GM19467 (cell line): ENCODE data around the gene RAB7A.
"Not testable (repeated sequence)": the region's sequence is repeated elsewhere in the genome, so short reads cannot be mapped to it uniquely, and the experiment has no call there.

ENCODE experiments used
- ATAC-seq: cut with Tn5 transposase; IDR thresholded peaks from one replicate; pipeline ENCODE4 v1.9.1; 2021; ENCODE audit warnings: mild to moderate bottlenecking, moderate library complexity; ENCODE audit not compliant: unreplicated experiment

The RAB7A gene

DNA sequence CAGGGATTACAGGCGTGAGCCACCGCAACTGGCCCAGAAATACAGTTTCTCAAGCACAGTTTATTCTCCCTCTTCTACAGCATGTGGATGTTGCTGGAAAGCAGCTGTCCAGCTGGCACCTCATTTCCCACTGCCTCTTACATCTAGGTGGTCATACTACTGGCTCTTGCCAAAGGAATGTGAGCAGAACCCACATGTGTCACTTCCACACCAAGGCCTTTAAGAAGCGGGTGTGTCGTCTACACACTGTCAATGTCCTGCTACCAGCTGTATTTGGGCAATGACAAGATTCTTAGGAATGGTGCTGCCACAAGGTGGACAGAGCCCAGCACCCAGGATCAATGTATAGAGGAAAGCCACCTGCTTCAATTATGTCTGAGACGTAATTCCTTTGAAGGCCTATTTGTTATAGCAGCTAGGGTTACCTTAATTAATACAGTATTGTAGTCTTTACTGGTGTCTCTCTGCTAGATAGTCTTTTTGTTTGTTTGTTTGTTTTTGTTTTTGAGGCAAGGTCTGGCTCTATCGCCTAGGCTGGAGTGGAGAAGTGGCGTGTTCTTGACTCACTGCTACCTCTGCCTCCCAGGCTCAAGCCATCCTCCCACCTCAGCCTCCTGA is 15.1 kb upstream of the RAB7A start:
- ATAC-seq: no peak

DNA sequence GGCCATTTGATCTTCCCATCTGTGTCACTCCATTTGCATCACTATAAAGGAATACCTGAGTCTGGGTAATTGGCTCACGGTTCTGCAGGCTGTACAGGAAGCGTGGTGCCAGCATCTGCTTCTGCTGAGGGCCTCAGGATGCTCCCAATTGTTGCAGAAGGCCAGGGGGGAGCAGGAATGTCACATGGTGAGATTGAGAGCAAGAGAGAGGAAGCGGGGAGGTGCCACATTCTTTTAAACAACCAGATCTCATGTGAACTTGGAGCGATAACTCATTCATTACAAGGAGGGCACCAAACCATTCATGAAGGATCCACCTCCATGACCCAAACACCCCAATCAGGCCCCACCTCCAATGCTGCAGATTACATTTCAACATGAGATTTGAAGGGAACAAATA is 13.1 kb upstream of the RAB7A start:
- ATAC-seq: no peak

- ATAC-seq: no peak
These were observed 11.0 kb upstream of the RAB7A start for GRCh38 chr3:128714887-128715491.

- ATAC-seq: not testable (repeated sequence)
These were observed 7.1 kb upstream of the RAB7A start for GRCh38 chr3:128718892-128719291.

GRCh38 chr3:128720891-128721290 is 5.1 kb upstream of the RAB7A start:
- no peak for ATAC-seq

DNA sequence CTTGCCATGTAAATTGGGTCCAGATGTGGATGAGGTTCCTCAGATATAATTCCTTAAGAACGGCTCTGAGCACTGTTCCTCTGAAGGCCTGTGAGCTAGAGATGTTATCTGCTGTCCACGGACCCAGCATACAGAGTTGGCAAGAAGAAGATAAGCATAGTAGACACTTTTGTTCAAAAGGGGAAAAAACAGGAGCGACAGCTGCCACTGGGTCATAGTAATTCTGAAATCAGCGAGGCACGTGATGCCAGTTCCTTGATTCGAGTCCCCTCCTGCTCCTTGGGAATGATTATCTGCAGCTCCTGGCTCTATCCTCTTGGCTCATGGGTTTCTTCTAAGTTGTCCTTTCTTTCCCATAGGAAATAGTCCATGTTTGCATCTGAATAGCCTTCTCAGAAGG is 2.5 kb upstream of the RAB7A start:
- no peak for ATAC-seq

GRCh38 chr3:128725547-128726022 is 398 bp upstream of the RAB7A start:
- ATAC-seq: peak; percentile 19

- no peak for ATAC-seq
These were observed 1.1 kb downstream of the RAB7A start for GRCh38 chr3:128727059-128727458.

GRCh38 chr3:128727485-128727884 is 1.5 kb downstream of the RAB7A start:
- no peak for ATAC-seq

DNA sequence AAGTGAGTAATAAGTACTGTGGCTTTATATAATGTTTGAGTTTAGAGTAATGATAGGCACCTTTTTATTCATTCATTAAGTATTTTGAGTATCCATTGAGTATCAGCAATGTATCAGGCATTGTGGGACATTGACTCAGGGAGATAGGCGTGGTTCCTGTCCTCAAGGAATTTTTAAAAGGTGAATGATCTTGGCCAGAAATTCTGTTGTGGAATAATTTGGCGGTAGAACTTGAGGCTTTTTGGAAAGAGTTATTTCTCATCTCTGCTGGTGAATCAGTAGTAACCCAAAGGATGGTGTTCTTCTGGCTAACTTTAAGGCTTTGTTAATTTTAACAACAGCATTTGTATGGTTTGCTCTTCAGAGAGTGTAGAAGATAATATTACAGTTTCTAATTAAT is 2.0 kb downstream of the RAB7A start:
- no peak for ATAC-seq

GRCh38 chr3:128728521-128728920 is 2.5 kb downstream of the RAB7A start:
- not testable (repeated sequence) for ATAC-seq

GRCh38 chr3:128730471-128730870 is 4.5 kb downstream of the RAB7A start:
- ATAC-seq: no peak

- no peak for ATAC-seq
These were observed 8.7 kb downstream of the RAB7A start for GRCh38 chr3:128734523-128735189.

- ATAC-seq: no peak
These were observed 9.3 kb downstream of the RAB7A start for GRCh38 chr3:128735287-128735686.

- ATAC-seq: no peak
These were observed 9.9 kb downstream of the RAB7A start for GRCh38 chr3:128735884-128736283.

DNA sequence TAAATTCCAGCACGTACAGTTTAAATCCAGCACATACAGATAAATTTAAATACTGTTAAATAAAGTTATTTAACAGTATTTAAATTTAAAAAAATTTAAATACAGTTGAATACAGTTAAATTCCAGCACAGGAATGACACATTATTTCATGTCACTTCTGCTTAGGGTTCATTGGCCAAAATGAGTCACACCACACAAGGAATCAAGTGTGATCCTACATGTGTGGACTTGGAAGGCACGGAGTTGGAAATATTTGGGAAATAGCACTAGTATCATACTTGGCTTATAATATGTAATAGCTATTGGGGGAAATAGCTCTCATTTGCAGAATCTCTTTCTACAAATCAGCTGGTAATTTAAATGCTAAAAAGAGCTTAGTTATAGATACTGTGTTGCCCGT is 10.6 kb downstream of the RAB7A start:
- no peak for ATAC-seq

DNA sequence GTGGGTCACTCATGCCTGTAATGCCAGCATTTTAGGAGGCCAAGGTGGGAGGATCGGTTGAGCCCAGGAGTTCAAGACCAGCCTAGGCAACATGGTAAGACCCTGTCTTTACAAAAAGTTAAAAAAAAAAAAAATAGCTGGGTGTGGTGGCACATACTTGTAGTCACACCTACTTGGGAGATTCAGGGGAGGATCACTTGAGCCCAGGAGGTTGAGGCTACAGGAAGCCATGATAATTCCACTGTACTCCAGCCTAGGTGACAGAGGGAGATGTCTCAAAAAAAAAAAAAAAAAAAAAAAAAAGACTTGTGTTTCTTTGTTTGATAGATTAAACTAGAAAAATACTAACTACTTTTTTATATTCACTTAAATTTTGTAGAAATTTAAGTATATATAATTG is 14.6 kb downstream of the RAB7A start:
- no peak for ATAC-seq

DNA sequence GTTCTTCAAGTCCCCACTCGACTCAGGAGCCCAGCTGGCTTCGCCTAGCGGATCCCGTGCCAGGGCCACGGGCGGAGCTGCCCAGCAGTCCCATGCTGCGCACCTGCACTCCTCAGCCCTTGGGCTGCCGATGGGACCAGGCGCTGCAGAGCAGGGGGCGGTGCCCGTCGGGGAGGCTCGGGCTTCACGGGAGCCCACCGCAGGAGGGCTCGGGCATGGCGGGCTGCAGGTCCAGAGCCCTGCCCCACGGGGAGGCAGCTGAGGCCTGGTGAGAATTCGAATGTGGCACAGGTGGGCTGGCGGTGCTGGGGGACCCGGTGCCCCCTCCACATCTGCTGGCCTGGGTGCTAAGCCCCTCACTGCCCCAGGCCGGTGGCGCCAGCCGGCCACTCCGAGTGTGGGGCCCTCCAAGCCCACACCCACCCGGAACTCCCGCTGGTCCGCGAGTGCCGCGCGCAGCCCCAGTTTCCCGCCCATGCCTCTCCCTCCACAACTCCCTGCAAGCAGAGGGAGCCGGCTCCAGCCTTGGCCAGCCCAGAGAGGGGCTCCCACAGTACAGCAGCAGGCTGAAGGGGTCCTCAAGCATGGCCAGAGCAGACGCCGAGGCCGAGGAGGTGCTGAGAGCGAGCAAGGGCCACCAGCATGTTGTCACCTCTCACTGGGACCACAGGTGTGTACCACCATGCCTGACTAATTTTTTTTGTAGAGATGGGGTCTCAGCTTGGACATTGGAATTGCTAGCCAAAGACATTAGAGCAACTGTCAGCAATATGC is 17.0 kb downstream of the RAB7A start:
- no peak for ATAC-seq

- no peak for ATAC-seq
These were observed 19.8 kb downstream of the RAB7A start for GRCh38 chr3:128745742-128746141.

GRCh38 chr3:128746881-128747280 is 20.9 kb downstream of the RAB7A start:
- ATAC-seq: no peak

DNA sequence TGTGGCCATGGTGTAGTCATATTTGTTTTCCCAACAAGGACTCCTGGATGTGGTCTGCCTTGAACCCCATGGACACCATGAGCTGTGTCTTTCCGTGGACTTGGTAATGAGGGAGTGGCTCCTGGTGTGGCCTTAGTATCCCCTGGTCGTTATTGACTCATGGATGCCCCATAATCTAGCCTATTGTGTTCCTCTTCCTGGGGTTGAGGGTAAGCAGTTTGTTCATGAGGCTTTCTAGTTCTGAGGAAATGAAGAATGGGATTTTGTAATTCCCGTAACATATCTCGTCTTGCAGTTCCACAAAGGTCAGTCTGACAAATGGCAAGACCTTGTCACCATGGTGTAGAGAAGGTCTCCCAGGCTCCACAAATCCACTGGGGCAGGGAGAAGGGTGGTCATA is 22.6 kb downstream of the RAB7A start:
- no peak for ATAC-seq

DNA sequence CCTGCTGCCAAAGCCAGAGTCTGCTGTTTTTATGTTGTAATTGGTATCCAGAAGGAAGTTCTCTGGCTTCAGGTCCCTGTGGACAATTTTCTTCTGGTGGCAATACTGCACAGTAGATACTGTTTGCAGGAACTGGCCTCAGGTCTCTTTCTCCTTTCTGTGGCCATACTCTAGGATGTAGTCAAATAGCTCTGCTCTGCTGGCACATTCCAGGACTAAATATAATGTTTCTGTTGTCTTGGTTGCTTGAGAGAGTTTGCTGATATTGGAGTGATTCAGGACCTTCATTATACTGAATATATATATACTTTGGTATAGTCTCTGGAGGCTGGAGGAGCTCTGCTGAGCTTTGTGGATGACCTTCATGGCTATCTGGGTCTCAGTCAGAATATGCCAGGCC is 23.1 kb downstream of the RAB7A start:
- no peak for ATAC-seq
